ENCODE measurements around the gene PLK4. TPM values are rescaled to one million over a fixed set of nuclear protein-coding genes. Genes with fewer than 3 reads are reported as not detected.

PLK4 gene
- total RNA-seq, 5 donors from 2014 or later (not counting 1 experiment from before 2014, with no cell fraction given), result 1.7 to 5.6 (median 1.9) TPM

DNA sequence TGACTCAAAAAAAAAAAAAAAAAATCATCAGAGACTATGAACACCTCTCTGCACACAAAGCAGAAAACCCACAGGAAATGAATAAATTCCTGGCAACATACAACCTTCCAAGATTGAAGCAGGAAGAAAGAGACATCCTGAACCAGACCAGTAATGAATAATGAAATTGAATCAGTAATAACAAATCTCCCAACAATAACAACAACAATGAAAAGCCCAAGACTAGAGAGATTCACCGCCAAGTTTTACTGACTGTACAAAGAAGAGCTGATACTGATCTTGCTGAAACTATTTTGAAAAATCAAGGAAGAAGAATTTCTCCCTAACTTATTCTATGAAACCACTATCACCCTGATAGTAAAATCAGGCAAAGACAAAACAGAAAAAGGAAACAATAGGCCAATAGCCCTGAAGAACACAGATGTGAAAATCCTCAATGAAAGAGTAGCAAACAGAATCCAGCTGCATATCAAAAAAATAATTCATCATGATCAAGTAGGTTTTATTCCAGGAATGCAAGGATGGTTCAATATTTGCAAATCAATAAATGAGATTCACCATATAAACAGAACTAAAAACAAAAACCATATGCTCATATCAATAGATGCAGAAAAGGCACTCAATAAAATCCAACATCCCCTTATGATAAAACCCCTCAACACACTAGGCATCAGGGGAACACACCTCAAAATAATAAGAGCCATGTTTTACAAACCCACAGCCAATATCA, 31.0 kb upstream of the PLK4 start:
- ChIA-PET POLR2A (no interaction called here), CTCF (interaction anchor here in 1 of 2 donors (0.6 kb wide), 1 partner anchor 68 kb away, joined by 3 read pairs; no protein-coding TSS in a partner anchor)
- ATAC-seq (replicated peaks in 1 of 4) (no peak), DNase-seq (no peak)
- Histone ChIP-seq H3K27me3 (replicated peaks in 1 of 2; ENCODE audit: control insufficient read depth in 2 of 2, extremely low read depth in 1 of 2, insufficient read depth in 2 of 2, low read length in 1 of 2) (no peaks in the 10 kb centered on the region), H3K4me1 (ENCODE audit: control insufficient read depth in 1 of 2, extremely low read depth in 1 of 2, insufficient read depth in 2 of 2, low read length in 2 of 2) (no peaks in the 10 kb centered on the region), H3K27ac (ENCODE audit: low read length) (no peak overlapping the region), H3K36me3 (ENCODE audit: control insufficient read depth in 2 of 2, extremely low read depth in 1 of 2, insufficient read depth in 1 of 2, low read length in 1 of 2) (no peaks in the 10 kb centered on the region), H3K9me3 (peaks cover 12% of the 10 kb centered on the region), H3K4me3 (ENCODE audit: control insufficient read depth in 1 of 2, extremely low read depth in 1 of 2, low read length in 1 of 2) (no peak overlapping the region)
- no peak overlapping the region for H3K4me3 Mint-ChIP-seq
- peaks cover 63% of the 10 kb centered on the region for H3K36me3 Mint-ChIP-seq
- no peaks in the 10 kb centered on the region for H3K27me3 Mint-ChIP-seq
- no CpG with 5 or more reads among the region's 1 CpG for WGBS (ENCODE audit: insufficient coverage)
- H3K27ac Mint-ChIP-seq, result no peak overlapping the region
- H3K9me3 Mint-ChIP-seq, result peaks cover 23 to 68% (median 52%) of the 10 kb centered on the region in 3 donors
- peaks cover 0 to 5% (median 0%) of the 10 kb centered on the region in 3 donors for H3K4me1 Mint-ChIP-seq

DNA sequence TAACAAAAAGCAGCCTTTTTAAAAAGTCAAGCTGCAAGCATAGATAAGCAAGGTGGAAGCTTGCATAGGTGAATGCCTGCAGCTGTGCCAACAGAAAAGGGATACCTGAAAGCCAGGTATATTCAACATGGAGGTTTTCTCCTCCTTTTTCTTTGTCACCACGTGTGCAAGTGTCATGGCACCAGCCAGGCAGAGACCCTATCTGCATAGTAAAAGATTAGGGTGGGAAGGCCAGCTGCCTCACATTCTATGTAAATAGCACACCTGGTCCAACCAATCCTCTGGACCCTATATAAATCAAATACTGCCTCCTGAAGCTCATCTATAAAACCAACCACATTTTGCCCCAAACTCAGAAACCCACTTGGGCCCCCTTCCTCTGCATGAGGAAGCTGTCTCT, 28.0 kb upstream of the PLK4 start:
- ChIA-PET POLR2A (no interaction called here), CTCF (no interaction called here)
- H3K4me3 Mint-ChIP-seq, result no peak overlapping the region
- ATAC-seq (replicated peaks in 1 of 4) (no peak), DNase-seq (no peak)
- no peaks in the 10 kb centered on the region for H3K27me3 Mint-ChIP-seq
- no peak overlapping the region for H3K27ac ChIP-seq (ENCODE audit: low read length)
- H3K9me3 Mint-ChIP-seq, result peaks cover 20 to 59% (median 44%) of the 10 kb centered on the region in 3 donors
- no peaks in the 10 kb centered on the region for H3K4me1 ChIP-seq (ENCODE audit: control insufficient read depth in 1 of 2, extremely low read depth in 1 of 2, insufficient read depth in 2 of 2, low read length in 2 of 2)
- no peak overlapping the region for H3K4me3 ChIP-seq (ENCODE audit: control insufficient read depth in 1 of 2, extremely low read depth in 1 of 2, low read length in 1 of 2)
- peaks cover 12% of the 10 kb centered on the region for H3K9me3 ChIP-seq
- peaks cover 0 to 5% (median 2%) of the 10 kb centered on the region in 3 donors for H3K4me1 Mint-ChIP-seq
- WGBS (ENCODE audit: insufficient coverage), result no CpG with 5 or more reads among the region's 1 CpG
- H3K27ac Mint-ChIP-seq, result no peak overlapping the region
- no peaks in the 10 kb centered on the region for H3K27me3 ChIP-seq (replicated peaks in 1 of 2; ENCODE audit: control insufficient read depth in 2 of 2, extremely low read depth in 1 of 2, insufficient read depth in 2 of 2, low read length in 1 of 2)
- no peaks in the 10 kb centered on the region for H3K36me3 ChIP-seq (ENCODE audit: control insufficient read depth in 2 of 2, extremely low read depth in 1 of 2, insufficient read depth in 1 of 2, low read length in 1 of 2)
- peaks cover 58% of the 10 kb centered on the region for H3K36me3 Mint-ChIP-seq

DNA sequence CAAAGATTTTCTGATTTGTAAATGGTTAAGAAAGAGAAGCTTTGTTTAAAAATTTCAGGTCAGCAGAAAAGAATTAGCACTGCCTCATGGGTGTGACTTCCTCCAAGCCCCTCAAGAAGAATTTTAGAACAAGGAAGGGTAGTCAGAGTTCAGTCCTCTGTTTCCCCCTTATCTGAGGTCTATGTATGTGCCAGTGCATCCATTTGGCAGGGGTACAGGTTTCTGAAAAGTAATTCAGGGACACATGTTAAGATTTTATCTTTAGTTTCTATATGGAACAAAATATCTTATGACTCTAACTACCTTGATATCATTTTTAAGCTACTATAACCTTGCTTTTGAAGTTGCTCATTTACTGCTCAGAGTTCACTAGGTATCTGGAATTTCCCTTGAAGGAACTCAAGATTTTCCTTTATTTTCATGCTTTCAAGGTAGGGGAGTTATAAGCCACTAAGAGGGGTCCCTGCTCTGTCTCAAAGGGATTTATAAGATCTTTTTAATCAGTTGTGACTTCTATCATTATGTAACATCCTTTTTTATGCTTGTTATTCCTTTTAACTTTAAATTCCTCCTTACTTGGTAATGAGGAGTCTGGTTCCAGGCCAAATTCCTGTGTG, 24.4 kb upstream of the PLK4 start:
- CTCF ChIA-PET, result no interaction called here
- POLR2A ChIA-PET, result no interaction called here
- H3K27me3 Mint-ChIP-seq, result no peaks in the 10 kb centered on the region
- no peak for DNase-seq
- H3K36me3 ChIP-seq (ENCODE audit: control insufficient read depth in 2 of 2, extremely low read depth in 1 of 2, insufficient read depth in 1 of 2, low read length in 1 of 2), result no peaks in the 10 kb centered on the region
- ATAC-seq (replicated peaks in 1 of 4), result no peak
- H3K9me3 ChIP-seq, result peaks cover 3% of the 10 kb centered on the region
- no peak overlapping the region for H3K4me3 ChIP-seq (ENCODE audit: control insufficient read depth in 1 of 2, extremely low read depth in 1 of 2, low read length in 1 of 2)
- H3K4me1 ChIP-seq (ENCODE audit: control insufficient read depth in 1 of 2, extremely low read depth in 1 of 2, insufficient read depth in 2 of 2, low read length in 2 of 2), result no peaks in the 10 kb centered on the region
- H3K9me3 Mint-ChIP-seq, result peaks cover 20 to 51% (median 40%) of the 10 kb centered on the region in 3 donors
- H3K27ac Mint-ChIP-seq, result no peak overlapping the region
- H3K4me1 Mint-ChIP-seq, result peaks cover 0 to 8% (median 2%) of the 10 kb centered on the region in 3 donors
- no peak overlapping the region for H3K27ac ChIP-seq (ENCODE audit: low read length)
- H3K36me3 Mint-ChIP-seq, result peaks cover 57% of the 10 kb centered on the region
- no peaks in the 10 kb centered on the region for H3K27me3 ChIP-seq (replicated peaks in 1 of 2; ENCODE audit: control insufficient read depth in 2 of 2, extremely low read depth in 1 of 2, insufficient read depth in 2 of 2, low read length in 1 of 2)
- no peak overlapping the region for H3K4me3 Mint-ChIP-seq

DNA sequence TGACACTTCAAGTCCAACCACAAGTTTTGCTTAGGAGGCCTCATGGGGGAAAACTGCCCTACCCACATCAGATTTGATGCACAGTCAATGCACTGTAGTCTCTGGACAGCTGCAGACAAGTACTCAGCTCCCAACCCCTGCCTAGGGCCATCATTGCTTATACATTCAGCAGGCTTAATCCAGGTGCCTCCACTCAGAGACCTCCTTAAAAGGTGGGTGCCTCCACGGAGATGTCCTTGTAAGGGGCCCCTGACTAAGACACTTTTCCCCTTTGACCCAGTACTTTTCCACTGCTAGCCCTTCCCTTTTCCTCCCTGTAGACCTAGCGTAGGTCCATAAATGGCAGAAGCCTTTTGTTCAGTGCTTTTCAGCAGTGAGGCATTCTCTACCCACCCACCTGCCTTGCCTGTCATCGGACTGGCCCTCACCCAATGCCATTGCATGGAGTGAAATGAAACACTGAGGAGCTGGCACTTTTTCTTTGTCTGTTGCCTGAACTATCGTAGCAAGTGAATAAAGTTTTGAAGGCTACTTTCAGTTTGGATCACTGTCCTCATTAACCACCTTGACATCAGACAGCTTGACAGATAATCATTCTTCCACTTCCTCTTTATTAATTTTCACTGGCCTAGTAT, 23.8 kb upstream of the PLK4 start:
- CTCF ChIA-PET, result no interaction called here
- no peak overlapping the region for H3K27ac Mint-ChIP-seq
- 94% methylated on average over 3 of the region's 4 CpGs for WGBS (ENCODE audit: insufficient coverage)
- no peak overlapping the region for H3K4me3 ChIP-seq (ENCODE audit: control insufficient read depth in 1 of 2, extremely low read depth in 1 of 2, low read length in 1 of 2)
- peaks cover 20 to 45% (median 34%) of the 10 kb centered on the region in 3 donors for H3K9me3 Mint-ChIP-seq
- no peaks in the 10 kb centered on the region for H3K36me3 ChIP-seq (ENCODE audit: control insufficient read depth in 2 of 2, extremely low read depth in 1 of 2, insufficient read depth in 1 of 2, low read length in 1 of 2)
- DNase-seq (no peak), ATAC-seq (replicated peaks in 1 of 4) (no peak)
- H3K27me3 Mint-ChIP-seq, result no peaks in the 10 kb centered on the region
- peaks cover 3% of the 10 kb centered on the region for H3K9me3 ChIP-seq
- H3K27ac ChIP-seq (ENCODE audit: low read length), result no peak overlapping the region
- peaks cover 57% of the 10 kb centered on the region for H3K36me3 Mint-ChIP-seq
- no peaks in the 10 kb centered on the region for H3K27me3 ChIP-seq (replicated peaks in 1 of 2; ENCODE audit: control insufficient read depth in 2 of 2, extremely low read depth in 1 of 2, insufficient read depth in 2 of 2, low read length in 1 of 2)
- peaks cover 0 to 8% (median 2%) of the 10 kb centered on the region in 3 donors for H3K4me1 Mint-ChIP-seq
- H3K4me1 ChIP-seq (ENCODE audit: control insufficient read depth in 1 of 2, extremely low read depth in 1 of 2, insufficient read depth in 2 of 2, low read length in 2 of 2), result no peaks in the 10 kb centered on the region
- POLR2A ChIA-PET, result no interaction called here
- no peak overlapping the region for H3K4me3 Mint-ChIP-seq

DNA sequence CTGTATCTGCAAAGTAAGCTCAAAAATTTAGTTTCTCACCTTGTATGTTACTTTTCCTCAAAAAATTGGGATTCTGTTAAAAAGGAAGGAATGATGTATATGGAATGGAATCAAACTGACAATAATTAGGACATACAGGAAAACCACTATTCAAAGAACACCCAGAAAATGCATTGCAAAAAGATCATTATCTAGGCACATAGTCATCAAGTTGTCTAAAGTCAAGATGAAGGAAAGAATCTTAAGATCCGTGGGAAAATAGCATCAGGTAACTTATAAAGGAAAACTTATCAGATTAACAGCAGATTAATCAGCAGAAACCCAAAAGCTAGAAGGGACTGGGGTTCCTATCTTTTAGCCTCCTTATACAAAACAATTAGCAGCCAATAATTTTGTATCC, 23.1 kb upstream of the PLK4 start:
- no peaks in the 10 kb centered on the region for H3K27me3 ChIP-seq (replicated peaks in 1 of 2; ENCODE audit: control insufficient read depth in 2 of 2, extremely low read depth in 1 of 2, insufficient read depth in 2 of 2, low read length in 1 of 2)
- H3K27ac ChIP-seq (ENCODE audit: low read length), result no peak overlapping the region
- H3K36me3 Mint-ChIP-seq, result peaks cover 57% of the 10 kb centered on the region
- no CpG with 5 or more reads among the region's 1 CpG for WGBS (ENCODE audit: insufficient coverage)
- no peaks in the 10 kb centered on the region for H3K36me3 ChIP-seq (ENCODE audit: control insufficient read depth in 2 of 2, extremely low read depth in 1 of 2, insufficient read depth in 1 of 2, low read length in 1 of 2)
- H3K4me1 Mint-ChIP-seq, result peaks cover 0 to 8% (median 2%) of the 10 kb centered on the region in 3 donors
- H3K4me3 Mint-ChIP-seq, result no peak overlapping the region
- DNase-seq (no peak), ATAC-seq (replicated peaks in 1 of 4) (no peak)
- H3K9me3 Mint-ChIP-seq, result peaks cover 20 to 41% (median 30%) of the 10 kb centered on the region in 3 donors
- peaks cover 3% of the 10 kb centered on the region for H3K9me3 ChIP-seq
- H3K27me3 Mint-ChIP-seq, result no peaks in the 10 kb centered on the region
- no peak overlapping the region for H3K27ac Mint-ChIP-seq
- no peaks in the 10 kb centered on the region for H3K4me1 ChIP-seq (ENCODE audit: control insufficient read depth in 1 of 2, extremely low read depth in 1 of 2, insufficient read depth in 2 of 2, low read length in 2 of 2)
- CTCF ChIA-PET, result no interaction called here
- H3K4me3 ChIP-seq (ENCODE audit: control insufficient read depth in 1 of 2, extremely low read depth in 1 of 2, low read length in 1 of 2), result no peak overlapping the region
- POLR2A ChIA-PET, result interaction anchor here in 1 of 2 donors (0.6 kb wide), 2 partner anchors 40 to 658 kb away, joined by 3 to 7 read pairs; no protein-coding TSS in a partner anchor

DNA sequence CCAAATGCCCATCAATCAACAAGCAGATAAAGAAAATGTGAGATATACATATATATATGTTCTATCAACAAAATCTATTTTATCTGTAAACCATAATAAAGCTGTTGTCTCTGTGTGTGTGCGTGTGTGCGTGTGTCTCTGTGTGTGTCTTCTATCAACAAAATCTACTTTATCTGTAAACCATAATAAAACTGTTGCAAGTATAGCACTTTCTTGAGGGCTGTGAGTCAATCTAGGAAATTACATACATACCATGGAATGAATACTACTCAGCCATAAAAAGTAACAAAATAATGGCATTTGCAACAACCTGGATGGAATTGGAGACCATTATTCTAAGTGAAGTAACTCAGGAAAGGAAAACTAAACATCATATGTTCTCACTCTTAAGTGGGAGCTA, 12.5 kb upstream of the PLK4 start:
- H3K27ac ChIP-seq (ENCODE audit: low read length), result no peak overlapping the region
- H3K27me3 ChIP-seq (replicated peaks in 1 of 2; ENCODE audit: control insufficient read depth in 2 of 2, extremely low read depth in 1 of 2, insufficient read depth in 2 of 2, low read length in 1 of 2), result no peaks in the 10 kb centered on the region
- CTCF ChIA-PET, result no interaction called here
- Mint-ChIP-seq H3K9me3 (peaks cover 0 to 3% (median 0%) of the 10 kb centered on the region in 3 donors), H3K27ac (no peak overlapping the region), H3K4me3 (no peak overlapping the region), H3K4me1 (no peaks in the 10 kb centered on the region), H3K36me3 (no peaks in the 10 kb centered on the region), H3K27me3 (no peaks in the 10 kb centered on the region)
- POLR2A ChIA-PET, result no interaction called here
- no peak for DNase-seq
- ATAC-seq (replicated peaks in 1 of 4), result no peak
- H3K36me3 ChIP-seq (ENCODE audit: control insufficient read depth in 2 of 2, extremely low read depth in 1 of 2, insufficient read depth in 1 of 2, low read length in 1 of 2), result no peaks in the 10 kb centered on the region
- H3K4me1 ChIP-seq (ENCODE audit: control insufficient read depth in 1 of 2, extremely low read depth in 1 of 2, insufficient read depth in 2 of 2, low read length in 2 of 2), result no peaks in the 10 kb centered on the region
- H3K4me3 ChIP-seq (ENCODE audit: control insufficient read depth in 1 of 2, extremely low read depth in 1 of 2, low read length in 1 of 2), result no peak overlapping the region
- WGBS (ENCODE audit: insufficient coverage), result no CpG with 5 or more reads among the region's 2 CpGs
- H3K9me3 ChIP-seq, result no peaks in the 10 kb centered on the region
